ENCODE results near the gene LUZP2.

- TF ChIP-seq CTCF (IDR thresholded peaks at IDR 0.05) = no peak
- no peak for TF ChIP-seq POLR2A (IDR thresholded peaks at IDR 0.05)
Observed at GRCh38 chr11:24872651-24873311, 375.9 kb downstream of the LUZP2 start.

Measured in adrenal gland (tissue), 5 donors.